NAMALWA (cell line): ENCODE data around the gene GGA1.
A peak's percentile ranks its signal among the peaks of the same experiment; 100 is the strongest.
"Not testable (repeated sequence)": the region's sequence is repeated elsewhere in the genome, so short reads cannot be mapped to it uniquely, and the experiment has no call there.

Experiments
- DNase-seq: peaks from one replicate; pipeline ENCODE4 v3.0.0-alpha.2; 2015; ENCODE audit warnings: low spot score

The GGA1 gene

DNA sequence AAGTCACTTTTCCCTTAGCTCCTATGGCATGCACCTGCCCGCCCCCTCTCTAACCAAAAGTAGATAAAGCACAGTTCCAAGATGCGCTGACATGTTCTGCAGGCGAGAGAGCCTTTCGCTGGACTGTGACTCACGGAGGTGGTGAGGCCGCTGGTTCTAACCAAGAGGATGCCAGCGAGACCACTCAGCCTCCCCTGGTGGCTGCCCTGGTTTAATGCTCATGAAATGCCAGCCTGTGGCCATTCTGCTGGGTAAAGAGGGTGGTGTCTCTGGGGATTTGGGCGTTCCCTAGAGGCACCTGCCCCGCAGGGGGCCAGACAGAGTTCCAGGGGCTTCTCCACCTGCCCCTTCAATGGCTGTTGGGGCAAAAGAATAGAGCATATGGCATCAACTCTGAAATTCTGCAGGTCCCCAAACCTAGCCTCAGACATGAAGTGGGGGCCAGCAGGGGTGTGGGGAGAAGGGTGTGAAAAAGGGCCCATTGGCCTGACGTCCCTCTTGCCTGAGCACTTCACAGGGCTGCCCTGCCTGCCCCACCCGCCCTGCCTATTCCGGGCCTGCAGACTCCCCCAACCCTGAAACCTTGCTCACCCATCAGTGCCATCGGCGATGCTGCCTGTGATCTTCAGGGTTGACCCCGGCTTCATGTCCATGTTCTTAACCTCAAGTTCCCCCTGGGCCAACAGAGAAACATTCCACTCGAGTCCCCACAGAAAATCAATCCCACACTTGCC lies 37.2 kb upstream of the GGA1 start:
- DNase-seq, result no peak

DNA sequence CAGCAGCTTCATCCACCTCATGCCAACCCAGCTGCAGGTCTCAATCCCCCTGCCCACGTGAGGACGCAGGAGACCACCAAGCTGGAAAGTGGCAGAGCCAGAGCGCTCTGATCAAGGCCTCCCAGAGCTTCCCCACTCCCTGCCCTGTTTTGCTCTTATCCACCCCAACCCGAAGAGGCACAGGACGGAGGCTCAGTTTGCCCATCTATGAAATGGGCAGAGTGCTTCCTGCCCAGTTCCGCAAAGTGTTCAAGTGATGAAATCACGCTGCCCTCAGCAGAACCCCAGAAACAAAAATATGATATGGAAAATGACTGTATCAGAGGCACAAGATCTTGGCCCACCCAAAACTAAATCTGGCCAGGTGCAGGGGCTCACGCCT lies 36.7 kb upstream of the GGA1 start:
- DNase-seq, result no peak

DNA sequence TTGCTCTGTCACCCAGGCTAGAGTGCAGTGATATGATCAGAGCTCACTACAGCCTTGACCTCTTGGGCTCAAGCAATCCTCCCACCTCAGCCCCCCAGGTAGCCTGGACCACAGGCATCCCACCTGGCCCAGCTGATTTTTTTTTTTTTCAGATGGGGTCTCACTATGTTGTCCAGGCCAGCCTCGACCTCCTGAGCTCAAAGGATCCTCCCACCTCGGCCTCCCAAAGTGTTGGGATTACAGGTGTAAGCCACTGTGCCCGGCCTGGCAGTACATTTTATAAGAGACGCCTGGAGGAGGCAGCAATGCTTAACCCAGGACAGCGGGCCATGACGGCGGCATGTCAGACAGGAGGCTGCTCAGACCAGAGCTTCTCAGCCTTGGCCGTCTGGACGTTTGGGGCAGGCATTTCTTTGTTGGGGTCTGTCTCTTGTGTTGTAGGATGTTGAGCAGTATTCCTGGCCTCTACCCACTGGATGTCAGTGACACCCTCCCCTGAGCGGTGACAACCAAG lies 33.1 kb upstream of the GGA1 start:
- no peak for DNase-seq

DNA sequence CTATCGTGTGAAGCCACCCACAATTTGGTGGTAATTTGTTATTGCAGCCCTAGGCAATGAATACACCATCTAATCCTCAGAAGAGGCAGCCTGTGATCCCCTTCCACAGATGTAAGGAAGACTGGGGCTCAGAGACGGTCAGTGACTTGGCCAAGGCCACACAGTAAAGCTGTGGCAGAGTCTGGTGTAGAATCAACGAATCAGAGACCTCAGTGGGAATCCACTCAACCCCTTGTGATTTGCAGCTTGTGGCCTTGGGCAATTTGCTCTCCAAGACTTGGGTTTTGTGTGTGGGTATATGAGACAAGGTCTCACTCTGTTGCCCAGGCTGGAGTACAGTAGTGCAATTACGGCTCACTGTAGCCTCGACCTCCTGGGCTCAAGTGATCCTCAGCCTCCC lies 30.6 kb upstream of the GGA1 start:
- DNase-seq, result no peak

DNA sequence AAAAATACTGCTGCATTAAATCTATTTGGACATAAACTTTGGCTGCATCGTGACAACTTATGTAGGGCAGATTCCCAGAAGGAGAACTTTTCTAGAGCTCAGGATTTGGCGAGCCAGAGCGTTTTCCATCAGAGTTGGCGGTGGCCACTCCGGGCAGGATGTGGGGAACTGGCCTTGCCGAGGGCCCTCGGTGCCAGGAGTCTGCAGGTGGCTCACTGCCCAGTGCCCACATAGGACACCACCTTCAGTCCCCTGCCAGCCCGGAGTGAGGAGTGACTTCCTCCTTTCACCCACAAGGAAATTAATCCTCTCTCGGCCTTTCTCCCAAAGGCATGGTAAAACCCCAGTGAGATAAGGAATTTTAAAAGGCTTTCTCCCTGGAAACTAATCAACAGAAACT lies 27.1 kb upstream of the GGA1 start:
- no peak for DNase-seq

DNA sequence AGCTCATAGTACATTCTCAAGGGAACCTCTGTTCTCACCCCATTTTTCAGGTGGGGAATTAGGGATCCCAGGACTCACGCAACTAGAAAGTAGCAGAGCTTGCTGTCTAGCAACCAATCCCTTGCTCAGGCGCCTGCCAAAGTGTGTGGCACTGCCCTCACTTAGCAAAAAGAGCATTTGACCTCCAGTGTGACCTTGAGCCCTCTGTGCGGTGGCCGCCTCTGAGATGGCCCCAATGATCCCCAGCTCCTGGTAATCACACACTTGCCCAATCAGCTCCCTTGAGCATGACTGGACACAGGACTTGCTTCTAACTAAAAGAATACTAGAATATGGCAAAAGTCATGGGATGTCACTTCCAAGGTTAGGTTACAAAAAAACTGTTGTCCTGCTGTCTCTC lies 26.1 kb upstream of the GGA1 start:
- DNase-seq, result no peak

- no peak for DNase-seq
Observed at GRCh38 chr22:37588546-37589215, 20.0 kb upstream of the GGA1 start.

- DNase-seq, result no peak
Observed at GRCh38 chr22:37589636-37590035, 19.0 kb upstream of the GGA1 start.

GRCh38 chr22:37591081-37591480 lies 17.6 kb upstream of the GGA1 start:
- not testable (repeated sequence) for DNase-seq

DNA sequence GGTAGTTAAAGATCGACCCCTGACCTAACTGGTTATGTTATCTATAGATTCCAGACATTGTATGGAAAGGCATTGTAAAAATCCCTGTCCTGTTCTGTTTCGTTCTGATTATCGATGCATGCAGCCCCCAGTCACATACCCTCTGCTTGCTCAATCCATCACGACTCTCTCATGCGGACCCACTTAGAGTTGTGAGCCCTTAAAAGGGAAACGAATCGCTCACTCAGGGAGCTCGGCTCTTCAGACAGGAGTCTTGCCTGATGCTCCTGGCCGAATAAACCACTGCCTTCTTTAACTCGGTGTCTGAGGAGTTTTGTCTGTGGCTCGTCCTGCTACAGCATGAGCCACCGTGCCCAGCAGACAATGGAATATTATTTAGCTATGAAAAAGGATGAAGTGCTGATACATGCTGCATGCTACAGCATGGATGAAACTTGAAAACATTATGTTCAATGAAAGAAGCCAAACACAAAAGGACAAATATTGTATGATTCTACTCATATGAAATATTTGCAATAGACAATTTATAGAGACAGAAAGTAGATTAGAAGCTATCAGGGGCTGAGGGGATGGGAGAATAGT lies 16.7 kb upstream of the GGA1 start:
- DNase-seq, result no peak

DNA sequence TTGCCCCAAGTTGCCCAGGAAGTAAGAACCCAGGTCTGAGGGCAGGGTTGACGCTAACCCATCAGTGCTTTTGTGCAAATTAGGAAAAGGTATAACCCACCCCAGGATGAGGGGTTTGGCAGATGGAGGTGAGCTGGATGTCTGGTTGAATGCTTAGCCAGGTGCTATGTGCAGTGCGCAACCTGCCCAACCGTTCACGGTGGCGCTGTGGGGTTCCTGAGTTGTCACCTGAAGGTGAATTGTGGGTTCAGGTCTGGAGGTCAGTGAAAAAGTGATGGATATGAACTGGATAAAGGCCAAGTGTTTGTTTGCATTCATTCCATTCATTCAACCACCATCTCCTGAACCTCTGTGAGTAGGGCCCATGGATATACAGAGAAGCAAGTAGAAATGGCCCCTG lies 14.4 kb upstream of the GGA1 start:
- no peak for DNase-seq

GRCh38 chr22:37599153-37599552 lies 9.5 kb upstream of the GGA1 start:
- DNase-seq, result no peak

DNA sequence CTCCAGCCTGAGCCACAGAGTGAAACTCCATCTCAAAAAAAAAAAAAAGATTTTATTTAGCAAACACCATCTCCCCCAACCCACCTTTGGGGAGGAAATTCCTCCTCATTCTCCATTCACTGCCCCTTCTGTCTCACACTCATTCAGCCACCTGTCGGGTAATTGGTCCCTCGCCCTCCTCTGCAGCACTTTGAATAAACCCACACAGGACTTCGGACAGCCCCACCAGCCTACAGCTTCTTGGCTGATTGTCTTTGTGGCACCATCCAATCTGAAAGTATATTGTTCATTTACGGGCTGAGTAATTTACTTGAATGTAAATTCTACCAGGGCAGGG lies 7.5 kb upstream of the GGA1 start:
- DNase-seq, result no peak

DNA sequence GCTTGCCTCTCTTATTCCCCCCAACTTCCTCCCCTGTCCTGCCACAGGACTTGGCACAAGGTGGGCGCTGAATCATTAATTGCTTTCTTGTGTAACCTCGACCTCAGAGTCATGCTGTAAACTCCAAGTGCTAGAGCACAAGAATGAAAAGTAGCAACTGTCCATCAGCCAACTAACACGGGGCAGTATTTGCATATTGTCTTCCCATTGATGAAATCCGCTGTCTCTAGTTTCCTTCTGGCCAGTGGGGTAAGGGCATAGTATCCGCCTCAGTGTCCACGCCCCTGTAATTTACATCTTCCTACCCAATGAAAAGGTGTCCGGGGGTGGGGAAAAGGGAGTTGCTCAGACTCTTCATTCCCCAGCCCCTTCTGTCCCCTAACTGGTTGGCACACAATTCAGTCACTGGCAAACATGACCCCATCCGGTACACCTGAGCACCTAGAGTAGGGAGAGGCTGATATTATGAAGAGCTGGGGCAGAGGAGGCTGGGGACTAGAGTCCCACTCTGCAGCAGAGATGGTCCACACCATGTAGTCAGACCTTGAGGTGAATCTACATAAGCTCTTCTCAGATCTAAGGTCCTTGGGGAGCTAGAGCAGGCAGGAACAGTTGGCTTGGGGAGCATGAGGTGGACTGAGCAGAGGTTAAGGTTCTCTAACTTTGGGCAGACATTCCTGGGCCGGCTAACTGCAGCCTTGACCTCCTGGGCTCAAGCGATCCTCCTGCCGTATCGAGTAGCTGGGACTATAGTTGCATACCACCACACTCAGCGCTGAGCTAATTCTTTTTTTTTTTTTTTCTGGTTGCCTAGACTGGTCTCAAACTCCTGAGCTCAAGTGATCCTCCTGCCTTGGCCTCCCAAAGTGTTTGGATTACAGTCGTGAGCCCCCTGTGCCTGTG lies 6.8 kb upstream of the GGA1 start:
- DNase-seq, result peak; percentile 96

DNA sequence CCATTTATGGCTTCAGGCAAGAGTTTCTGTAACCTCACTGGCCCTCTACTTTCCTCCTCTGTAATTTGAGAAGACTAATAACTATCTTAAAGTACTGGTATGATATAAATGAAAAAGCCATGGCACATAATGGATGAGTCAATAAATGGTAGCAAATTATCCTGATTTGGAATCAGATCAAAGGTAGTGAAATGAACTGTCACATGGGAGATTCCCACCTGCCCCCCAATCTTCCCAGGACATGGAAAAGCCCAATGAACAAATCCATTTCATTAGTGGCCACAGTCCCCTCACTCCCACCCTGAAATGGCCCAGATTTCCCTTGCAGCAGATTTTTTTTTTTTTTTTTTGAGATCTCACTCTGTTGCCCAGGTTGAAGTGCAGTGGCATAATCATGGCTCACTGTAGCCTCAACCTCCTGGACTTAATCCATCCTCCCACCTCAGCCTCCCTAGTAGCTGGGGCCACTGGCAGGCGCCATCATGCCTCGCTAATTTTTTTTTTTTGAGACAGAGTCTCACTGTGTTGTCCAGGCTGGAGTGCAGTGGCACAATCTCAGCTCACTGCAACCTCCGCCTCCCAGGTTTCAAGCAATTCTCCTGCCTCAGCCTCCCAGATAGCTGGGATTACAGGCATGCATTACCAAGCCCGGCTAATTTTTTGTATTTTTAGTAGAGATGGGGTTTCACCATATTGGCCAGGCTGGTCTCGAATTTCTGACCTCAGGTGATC lies 5.9 kb upstream of the GGA1 start:
- not testable (repeated sequence) for DNase-seq

- DNase-seq, result no peak
Observed at GRCh38 chr22:37604074-37604473, 4.6 kb upstream of the GGA1 start.

DNA sequence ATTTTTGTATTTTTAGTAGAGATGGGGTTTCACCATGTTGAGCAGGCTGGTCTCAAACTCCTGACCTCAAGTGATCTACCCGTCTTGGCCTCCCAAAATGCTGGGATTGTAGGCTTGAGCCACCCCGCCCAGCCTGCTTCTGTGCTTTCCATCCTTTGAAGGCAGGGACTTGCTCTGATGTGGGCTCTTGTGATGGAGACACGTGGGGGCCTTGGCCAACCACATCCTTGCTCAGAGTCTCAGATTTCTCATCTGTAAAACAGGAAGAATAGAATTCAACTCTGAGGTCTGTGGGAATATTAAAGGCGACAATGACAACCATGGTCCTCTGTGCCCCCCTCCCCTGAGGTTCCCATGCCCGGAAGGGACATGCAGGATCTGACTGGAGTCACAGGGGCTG lies 3.8 kb upstream of the GGA1 start:
- DNase-seq, result no peak

DNA sequence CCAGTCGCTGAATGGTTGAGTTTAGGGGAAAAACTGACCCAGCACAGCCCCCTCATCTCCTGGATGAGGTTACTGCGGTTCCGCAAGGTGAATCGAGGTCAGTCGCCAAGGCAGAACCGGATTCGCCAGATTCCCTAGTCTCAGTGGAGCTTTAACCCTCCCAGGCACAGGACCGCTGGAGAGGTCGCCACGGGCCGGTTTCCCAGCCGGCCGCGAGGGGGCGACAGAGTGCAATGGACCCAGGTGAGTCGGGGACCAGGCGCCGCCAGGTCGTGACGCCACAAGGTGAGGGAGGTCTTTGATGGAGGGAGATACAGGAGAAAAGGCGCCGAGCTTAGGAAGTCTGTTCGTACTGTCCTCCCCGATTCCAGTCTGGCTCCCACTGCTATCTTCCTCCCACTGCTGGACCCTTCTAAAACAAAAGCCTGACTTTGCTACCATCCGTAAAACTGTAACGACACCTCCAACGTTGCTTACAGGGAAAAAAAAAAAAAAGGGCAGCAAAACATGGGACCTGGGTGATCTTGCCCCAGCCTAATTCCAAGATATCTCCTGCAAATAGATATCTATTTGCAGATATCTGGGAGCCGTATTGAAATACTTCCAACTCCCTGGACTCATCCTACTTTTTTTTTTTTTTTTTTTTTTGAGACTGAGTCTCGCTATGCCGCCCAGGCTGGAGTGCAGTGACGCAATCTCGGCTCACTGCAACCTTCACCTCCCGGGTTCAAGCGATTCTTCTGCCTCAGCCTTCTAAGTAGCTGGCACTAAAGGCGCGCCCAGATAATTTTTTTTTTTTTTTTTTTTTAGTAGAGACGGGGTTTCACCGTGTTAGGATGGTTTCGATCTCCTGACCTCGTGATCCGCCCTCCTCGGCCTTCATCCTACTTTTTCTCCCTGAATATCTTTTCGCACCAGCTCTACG lies 1.4 kb upstream of the GGA1 start:
- peak; percentile 86 for DNase-seq

- no peak for DNase-seq
Observed at GRCh38 chr22:37607935-37608476, 628 bp upstream of the GGA1 start.
